OCI-LY7 (cell line): ENCODE data around the gene RPL39L. TPM values are rescaled to one million over a fixed set of nuclear protein-coding genes. Genes with fewer than 3 reads are reported as not detected.
A peak's percentile ranks its signal among the peaks of the same experiment; 100 is the strongest.

ENCODE experiments used
- BruUV-seq: library from RNA; stranded (reverse); fragments of 400-500 nt; replicated peaks from 2 replicates; lab custom pipeline; 2021; lab: Mats Ljungman, UMichigan
- CTCF ChIA-PET: fragments of 300-600 bp; sonication (Branson Sonifier 250); formaldehyde crosslinking; loops from one replicate; lab custom pipeline; 2022; ENCODE audit warnings: antibody characterized with exemption; ENCODE audit not compliant: unreplicated experiment; lab: Charles Lee
- POLR2A ChIA-PET: fragments of 300-600 bp; sonication (Branson Sonifier 250); formaldehyde crosslinking; loops from one replicate; lab custom pipeline; 2022; ENCODE audit warnings: antibody characterized with exemption; lab: Charles Lee
- DNase-seq: peaks from one replicate; pipeline ENCODE4 v3.0.0-alpha.2; 2015; ENCODE audit warnings: low spot score
- H2AFZ ChIP-seq: fragments of 200-600 bp; sonication (generic), shearing (Covaris generic); 2 replicates; pipeline ENCODE4 v1.6.1; 2014; ENCODE audit warnings: mild to moderate bottlenecking, antibody characterized with exemption, low read length, moderate library complexity
- H3K27ac ChIP-seq: fragments of 200-600 bp; sonication (generic); 2 replicates; pipeline ENCODE4 v1.5.1; 2014; ENCODE audit warnings: mixed run types, low read depth, mild to moderate bottlenecking, moderate library complexity, low read length, inconsistent platforms; ENCODE audit not compliant: poor library complexity, severe bottlenecking
- H3K36me3 ChIP-seq: fragments of 200-600 bp; sonication (generic); 2 replicates; pipeline ENCODE4 v1.6.1; 2014; ENCODE audit warnings: mild to moderate bottlenecking, antibody characterized with exemption, low read length, moderate library complexity, mixed read lengths; ENCODE audit not compliant: insufficient read depth
- H3K4me1 ChIP-seq: fragments of 200-600 bp; sonication (generic); 2 replicates; pipeline ENCODE4 v1.5.1; 2014; ENCODE audit warnings: mild to moderate bottlenecking, low read length; ENCODE audit not compliant: insufficient read depth, poor library complexity, severe bottlenecking
- H3K4me2 ChIP-seq: fragments of 200-600 bp; sonication (generic); 2 replicates; pipeline ENCODE4 v1.6.1; 2014; ENCODE audit warnings: mild to moderate bottlenecking, low read length
- H3K4me3 ChIP-seq: fragments of 200-600 bp; sonication (generic); 2 replicates; pipeline ENCODE4 v1.5.1; 2014; ENCODE audit warnings: mild to moderate bottlenecking, low read depth, low read length; ENCODE audit not compliant: poor library complexity, severe bottlenecking
- H3K79me2 ChIP-seq: fragments of 200-600 bp; sonication (generic); 2 replicates; pipeline ENCODE4 v1.6.1; 2016; ENCODE audit warnings: low read depth, mild to moderate bottlenecking, low read length, moderate library complexity, mixed read lengths; ENCODE audit not compliant: insufficient read depth
- H3K9me2 ChIP-seq: fragments of 200-600 bp; sonication (generic); 2 replicates; pipeline ENCODE4 v1.6.1; 2016; ENCODE audit warnings: mild to moderate bottlenecking, low read length, mixed read lengths; ENCODE audit not compliant: insufficient read depth
- H3K9me3 ChIP-seq: fragments of 200-600 bp; sonication (generic); 2 replicates; pipeline ENCODE4 v1.6.1; 2014; ENCODE audit warnings: mild to moderate bottlenecking, mixed run types, low read length, mixed read lengths
- H4K20me1 ChIP-seq: fragments of 200-600 bp; sonication (generic); 2 replicates; pipeline ENCODE4 v1.6.1; 2014; ENCODE audit warnings: mild to moderate bottlenecking, antibody characterized with exemption, low read length, moderate library complexity, mixed read lengths; ENCODE audit not compliant: insufficient read depth
- CTCF ChIP-seq: fragments of 200-600 bp; sonication (generic); conservative IDR thresholded peaks from 2 replicates; pipeline ENCODE4 v1.5.1; 2014; ENCODE audit warnings: mild to moderate bottlenecking, antibody characterized with exemption, low read length, moderate library complexity, mixed read lengths
- EZH2phosphoT487 ChIP-seq: fragments of 200-600 bp; sonication (generic); IDR thresholded peaks from 2 replicates; pipeline ENCODE4 v1.6.1; 2018; ENCODE audit warnings: low read depth, borderline replicate concordance, mild to moderate bottlenecking, mixed run types, antibody characterized with exemption, low read length, moderate library complexity, mixed read lengths
- intact Hi-C: fragments of 100-400 bp; cut with micrococcal nuclease; formaldehyde crosslinking; loops from one replicate; pipeline ENCODE4 v1.10.0; 2022; ENCODE audit not compliant: unreplicated experiment
- total RNA-seq, 2 experiments: library from RNA; depleted of rRNA in 1 of 2; stranded (reverse); fragments of >200 nt in 1 of 2; shearing (Covaris generic) in 1 of 2; gene quantifications; 2 replicates each; pipeline ENCODE4 v1.2.3, GENCODE V29; 2014 to 2022

Gene RPL39L
- total RNA-seq, 2 experiments from 2014 or later, result 46.5 to 79.2 TPM

GRCh38 chr3:187150186-187150585, 10.9 kb upstream of the RPL39L start:
- TF ChIP-seq EZH2phosphoT487, result no peak
- TF ChIP-seq CTCF, result no peak
- no peaks in the 10 kb centered on the region for H3K36me3 ChIP-seq
- CTCF ChIA-PET, result interaction anchor here (1.3 to 2.0 kb wide), 3 partner anchors 10 to 301 kb away, joined by 3 to 10 read pairs (median 3); partner anchors contain the start of gene RPL39L
- H3K4me1 ChIP-seq, result no peaks in the 10 kb centered on the region
- no peaks in the 10 kb centered on the region for H4K20me1 ChIP-seq
- H2AFZ ChIP-seq, result peak overlapping the region; percentile 52; the same call in 1 of the 2 replicates
- no peaks in the 10 kb centered on the region for H3K79me2 ChIP-seq
- no peaks in the 10 kb centered on the region for H3K9me2 ChIP-seq
- DNase-seq, result no peak
- POLR2A ChIA-PET, result interaction anchor here (0.6 to 1.3 kb wide), 4 partner anchors 36 to 878 kb away, joined by 3 to 5 read pairs (median 4); no protein-coding TSS in a partner anchor
- BruUV-seq, result no TSS peak
- intact Hi-C loops, result loop anchor here (1.0 to 5.0 kb wide), 2 partner anchors 37 to 303 kb away; no protein-coding TSS in a partner anchor
- H3K27ac ChIP-seq, result no peak overlapping the region
- H3K4me2 ChIP-seq, result no peak overlapping the region
- 0 out of 2 replicates have a peak, but pooled peaks cover 3% of the 10 kb centered on the region for H3K9me3 ChIP-seq
- H3K4me3 ChIP-seq, result no peak overlapping the region

GRCh38 chr3:187146389-187146788, 7.1 kb upstream of the RPL39L start:
- Histone ChIP-seq H3K4me3 (no peak overlapping the region), H3K9me2 (no peaks in the 10 kb centered on the region), H3K79me2 (no peaks in the 10 kb centered on the region), H4K20me1 (no peaks in the 10 kb centered on the region), H2AFZ (no peak overlapping the region), H3K4me2 (no peak overlapping the region), H3K36me3 (no peaks in the 10 kb centered on the region), H3K4me1 (no peaks in the 10 kb centered on the region), H3K27ac (no peak overlapping the region), H3K9me3 (peaks cover 35% of the 10 kb centered on the region)
- POLR2A ChIA-PET, result no interaction called here
- intact Hi-C loops, result no loop called here
- TF ChIP-seq EZH2phosphoT487 (no peak), CTCF (no peak)
- CTCF ChIA-PET, result no interaction called here
- no peak for DNase-seq
- no TSS peak for BruUV-seq

- H3K79me2 ChIP-seq, result no peaks in the 10 kb centered on the region
- CTCF ChIA-PET, result no interaction called here
Observed at GRCh38 chr3:187145149-187145895, 6.0 kb upstream of the RPL39L start.

More at GRCh38 chr3:187145149-187145895, 6.0 kb upstream of the RPL39L start:
- Histone ChIP-seq H3K36me3 (no peaks in the 10 kb centered on the region), H3K4me1 (no peaks in the 10 kb centered on the region), H3K9me3 (peaks cover 35% of the 10 kb centered on the region), H3K27ac (no peak overlapping the region), H4K20me1 (no peaks in the 10 kb centered on the region), H3K4me2 (no peak overlapping the region), H2AFZ (no peak overlapping the region), H3K4me3 (no peak overlapping the region), H3K9me2 (no peaks in the 10 kb centered on the region)
- TF ChIP-seq EZH2phosphoT487 (no peak), CTCF (no peak)
- POLR2A ChIA-PET, result no interaction called here
- intact Hi-C loops, result no loop called here
- no TSS peak for BruUV-seq
- DNase-seq, result no peak
